ENCODE data around the gene OR4B1.
"Not testable (repeated sequence)": the region's sequence is repeated elsewhere in the genome, so short reads cannot be mapped to it uniquely, and the experiment has no call there.

OR4B1 gene

GRCh38 chr11:48216510-48216909 lies at the start of gene OR4B1:
OR4B1 (plus strand) TSS chr11:48216810; CDS start chr11:48216810, 0 bp downstream.
- DNase-seq, result no peak

GRCh38 chr11:48167380-48167779 lies 49.2 kb upstream of the OR4B1 start:
- no peak for DNase-seq

DNA sequence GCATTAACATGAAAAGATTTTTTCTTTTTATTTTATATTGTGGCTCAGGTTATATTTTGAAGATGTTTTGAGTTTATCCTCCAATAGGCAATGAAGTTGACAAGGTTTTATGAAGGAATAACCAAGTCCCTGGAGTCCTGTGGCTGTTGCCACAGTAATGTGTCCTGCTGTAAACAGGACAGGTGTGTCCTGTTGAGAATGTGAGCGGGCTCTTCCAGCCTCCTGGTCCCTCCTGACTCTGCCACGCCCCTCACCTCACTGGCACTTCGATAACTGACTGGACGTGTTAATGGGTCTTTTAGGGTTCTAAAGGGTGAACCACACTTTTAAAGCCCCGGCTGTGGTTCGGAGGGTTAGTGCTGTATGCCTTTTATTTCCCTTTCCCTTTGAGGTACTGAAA lies 47.8 kb upstream of the OR4B1 start:
- DNase-seq, result no peak

- DNase-seq, result no peak
Observed at GRCh38 chr11:48169259-48169658, 47.4 kb upstream of the OR4B1 start.

DNA sequence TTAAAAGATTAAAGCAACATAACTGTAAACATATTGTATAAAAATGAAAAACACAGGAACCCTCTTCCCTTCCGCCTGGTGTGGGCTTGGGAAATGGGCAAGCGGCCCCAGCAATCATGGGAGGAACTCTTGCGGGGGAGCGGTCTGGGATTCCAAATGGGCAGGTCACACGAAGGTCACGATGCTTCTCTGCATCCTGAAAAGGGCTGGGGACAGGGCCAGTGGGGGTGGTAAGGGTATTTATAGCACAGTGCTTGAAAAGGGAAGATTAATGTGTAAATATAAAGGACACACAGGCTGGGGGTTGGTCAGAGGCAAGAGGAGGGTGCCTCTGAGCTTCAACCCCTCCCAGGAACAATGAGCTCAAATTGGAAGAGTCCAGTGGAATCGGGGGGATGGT lies 46.9 kb upstream of the OR4B1 start:
- DNase-seq, result no peak

- DNase-seq, result no peak
Observed at GRCh38 chr11:48170241-48171233, 46.1 kb upstream of the OR4B1 start.

- DNase-seq, result peak; percentile 44
Observed at GRCh38 chr11:48172818-48173609, 43.6 kb upstream of the OR4B1 start.

DNA sequence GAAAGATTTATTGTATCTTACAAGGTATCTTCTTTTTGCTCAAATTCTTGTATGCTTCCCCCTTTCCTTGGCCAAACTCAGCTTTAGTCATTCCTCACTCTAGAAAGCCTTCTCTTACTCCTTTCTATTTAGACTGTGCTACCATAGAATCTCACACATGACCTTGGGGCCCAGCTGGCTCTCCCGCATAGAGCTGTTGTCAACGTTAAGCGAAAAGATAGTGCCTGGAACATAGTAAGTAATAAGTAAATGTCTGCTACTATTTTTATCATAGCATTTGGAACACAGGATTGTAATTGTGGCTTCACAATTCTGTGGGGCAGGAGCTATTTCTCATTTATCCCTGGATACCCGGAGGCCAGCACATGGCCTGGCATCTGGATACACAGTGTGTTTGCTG lies 38.9 kb upstream of the OR4B1 start:
- no peak for DNase-seq

GRCh38 chr11:48180627-48181026 lies 36.0 kb upstream of the OR4B1 start:
- no peak for DNase-seq

DNA sequence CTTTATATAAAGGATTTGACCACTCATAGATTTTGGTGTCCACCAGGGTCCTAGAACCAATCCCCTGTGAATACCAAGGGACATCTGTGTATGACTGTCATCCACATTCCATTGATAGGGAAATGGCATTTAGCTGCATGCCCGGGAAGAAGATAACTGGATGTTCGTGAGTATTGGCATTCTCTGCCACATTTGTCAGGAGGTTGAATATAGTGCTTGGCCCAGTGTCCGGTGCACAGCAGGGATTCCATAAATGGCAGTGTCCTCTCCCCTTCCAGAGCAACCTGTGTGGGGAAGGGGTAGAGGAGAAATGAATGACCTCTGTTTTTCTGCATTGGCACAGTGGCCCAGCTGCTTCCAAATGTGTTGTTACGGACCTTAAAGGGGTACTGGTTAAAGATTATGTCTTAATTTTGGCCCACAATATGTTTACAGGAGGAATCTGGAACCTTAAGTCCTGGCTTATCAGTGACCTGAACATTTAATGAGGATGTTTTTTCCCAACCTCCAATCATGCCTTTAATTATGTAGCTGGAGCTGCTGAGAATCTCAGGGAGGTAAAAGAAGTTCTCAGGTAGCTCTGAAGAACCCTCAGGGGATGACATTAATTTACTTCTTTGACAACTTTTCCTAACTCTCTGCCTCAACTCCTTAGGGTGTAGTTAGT lies 33.6 kb upstream of the OR4B1 start:
- no peak for DNase-seq

- DNase-seq, result no peak
Observed at GRCh38 chr11:48184452-48184851, 32.2 kb upstream of the OR4B1 start.

DNA sequence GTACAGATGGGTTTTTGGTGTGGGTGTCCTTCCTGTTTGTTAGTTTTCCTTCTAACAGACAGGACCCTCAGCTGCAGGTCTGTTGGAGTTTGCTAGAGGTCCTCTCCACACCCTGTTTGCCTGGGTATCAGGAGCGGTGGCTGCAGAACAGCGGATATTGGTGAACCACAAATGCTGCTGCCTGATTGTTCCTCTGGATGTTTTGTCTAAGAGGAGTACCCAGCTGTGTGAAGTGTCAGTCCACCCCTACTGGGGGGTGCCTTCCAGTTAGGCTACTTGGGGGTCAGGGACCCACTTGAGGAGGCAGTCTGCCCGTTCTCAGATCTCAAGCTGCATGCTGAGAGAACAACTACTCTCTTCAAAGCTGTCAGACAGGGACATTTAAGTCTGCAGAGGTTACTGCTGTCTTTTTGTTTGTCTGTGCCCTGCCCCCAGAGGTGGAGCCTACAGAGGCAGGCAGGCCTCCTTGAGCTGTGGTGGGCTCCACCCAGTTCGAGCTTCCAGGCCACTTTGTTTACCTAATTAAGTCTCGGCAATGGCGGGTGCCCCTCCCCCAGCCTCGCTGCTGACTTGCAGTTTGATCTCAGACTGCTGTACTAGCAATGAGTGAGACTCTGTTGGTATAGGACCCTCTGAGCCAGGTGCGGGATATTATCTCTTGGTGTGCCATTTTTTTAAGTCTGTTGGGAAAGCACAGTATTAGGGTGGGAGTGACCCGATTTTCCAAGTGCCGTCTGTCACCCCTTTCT lies 25.5 kb upstream of the OR4B1 start:
- DNase-seq, result not testable (repeated sequence)

GRCh38 chr11:48193876-48194275 lies 22.7 kb upstream of the OR4B1 start:
- no peak for DNase-seq

GRCh38 chr11:48207881-48208280 lies 8.7 kb upstream of the OR4B1 start:
- no peak for DNase-seq

DNA sequence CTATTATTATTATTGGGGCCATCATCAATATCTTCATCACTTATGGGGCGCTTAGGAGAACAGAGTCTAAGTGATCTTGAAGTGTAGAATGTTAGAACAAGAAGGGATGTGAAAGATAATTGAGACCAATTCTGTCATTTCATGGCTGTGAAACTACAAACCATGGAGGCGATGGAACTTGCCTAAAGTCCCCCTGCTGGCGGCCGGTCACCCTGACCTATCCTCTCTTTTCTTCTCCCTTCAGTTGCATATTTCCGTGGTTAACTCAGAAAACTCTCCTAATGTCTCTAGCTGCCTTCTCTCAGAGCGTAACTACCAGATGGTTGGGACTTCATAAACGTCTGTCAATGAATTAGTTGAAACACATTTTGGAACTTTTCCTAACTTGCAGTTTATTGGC lies 6.6 kb upstream of the OR4B1 start:
- DNase-seq, result no peak

DNA sequence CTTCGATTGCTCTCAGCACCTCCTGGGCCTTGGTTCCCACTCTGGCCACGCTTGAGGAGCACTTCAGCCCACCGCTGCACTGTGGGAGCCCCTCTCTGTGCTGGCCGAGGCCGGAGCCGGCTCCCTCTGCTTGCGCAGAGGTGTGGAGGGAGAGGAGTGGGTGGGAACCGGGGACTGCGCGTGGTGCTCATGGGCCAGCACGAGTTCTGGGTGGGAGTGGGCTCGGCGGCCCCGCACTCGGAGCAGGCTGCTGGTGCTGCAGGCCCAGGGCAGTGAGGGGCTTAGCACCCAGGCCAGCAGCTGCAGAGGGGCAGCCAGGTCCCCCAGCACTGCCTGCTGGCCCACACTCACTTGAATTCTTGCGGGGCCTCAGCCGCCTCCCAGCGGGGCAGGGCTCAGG lies 12.2 kb downstream of the OR4B1 start:
- no peak for DNase-seq

- not testable (repeated sequence) for DNase-seq
Observed at GRCh38 chr11:48230057-48230456, 13.4 kb downstream of the OR4B1 start.

GRCh38 chr11:48237727-48238126 lies 21.1 kb downstream of the OR4B1 start:
- DNase-seq, result no peak

DNA sequence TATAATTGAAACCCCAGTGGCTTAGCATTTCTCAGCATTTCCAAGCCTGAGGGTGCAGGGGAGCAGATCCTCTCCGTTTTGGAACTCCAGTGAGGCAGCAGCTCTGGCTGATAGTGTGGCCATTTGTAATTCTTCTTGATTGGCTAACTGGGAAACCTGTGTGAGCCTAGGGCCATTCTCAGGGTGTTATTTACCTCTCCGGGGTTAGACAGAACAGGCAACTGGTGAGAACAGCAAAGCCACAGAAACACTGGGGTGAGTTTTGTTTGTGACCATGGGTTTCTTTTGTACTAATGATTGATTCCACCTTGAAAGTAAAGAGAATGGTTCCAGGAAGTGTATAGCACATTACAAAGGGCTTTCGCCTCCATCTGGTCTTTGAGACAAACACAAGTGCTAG lies 25.9 kb downstream of the OR4B1 start:
- DNase-seq, result no peak

GRCh38 chr11:48244804-48245203 lies 28.2 kb downstream of the OR4B1 start, which contains the start of gene OR4X2:
OR4X2 (plus strand) TSS chr11:48245104; CDS start chr11:48245104, 0 bp downstream.
- no peak for DNase-seq

GRCh38 chr11:48248902-48249301 lies 32.3 kb downstream of the OR4B1 start:
- DNase-seq, result no peak

DNA sequence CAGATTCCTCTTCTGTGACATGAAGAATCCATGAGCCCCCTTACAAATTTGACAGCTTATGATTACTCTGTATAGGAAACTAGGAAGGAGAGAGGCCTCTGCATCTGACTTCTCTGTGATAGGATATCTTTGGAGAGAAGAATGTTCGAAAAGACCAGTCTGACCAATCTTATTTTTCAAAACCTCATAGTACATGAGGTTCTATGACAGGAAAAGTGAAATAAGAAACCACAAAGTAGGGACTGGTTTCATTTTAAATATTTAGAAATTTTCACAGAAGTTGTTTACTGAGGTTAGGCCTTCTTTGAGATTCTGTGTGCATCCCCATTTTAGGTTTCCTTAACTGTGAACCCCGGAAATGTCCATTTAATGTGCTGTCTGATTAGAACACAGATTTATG lies 45.0 kb downstream of the OR4B1 start:
- no peak for DNase-seq

Measured in NCI-H446 treated with DMSO at 0.1 percent for 48 hours (cell line).